MM.1S (cell line): Measurements from ENCODE around the gene SUSD1.

Experiments used
- EZH2phosphoT487 ChIP-seq: fragments of 300-600 bp; sonication (generic); IDR thresholded peaks from 2 replicates; pipeline ENCODE4 v1.6.1; 2018; ENCODE audit warnings: antibody characterized with exemption, low read length
- TF ChIP-seq, protein P1 (sequence below): fragments of 300-600 bp; sonication (generic); IDR thresholded peaks from 2 replicates; pipeline ENCODE4 v1.5.1; 2016; ENCODE audit warnings: antibody characterized with exemption, low read length, mixed read lengths

DNA sequence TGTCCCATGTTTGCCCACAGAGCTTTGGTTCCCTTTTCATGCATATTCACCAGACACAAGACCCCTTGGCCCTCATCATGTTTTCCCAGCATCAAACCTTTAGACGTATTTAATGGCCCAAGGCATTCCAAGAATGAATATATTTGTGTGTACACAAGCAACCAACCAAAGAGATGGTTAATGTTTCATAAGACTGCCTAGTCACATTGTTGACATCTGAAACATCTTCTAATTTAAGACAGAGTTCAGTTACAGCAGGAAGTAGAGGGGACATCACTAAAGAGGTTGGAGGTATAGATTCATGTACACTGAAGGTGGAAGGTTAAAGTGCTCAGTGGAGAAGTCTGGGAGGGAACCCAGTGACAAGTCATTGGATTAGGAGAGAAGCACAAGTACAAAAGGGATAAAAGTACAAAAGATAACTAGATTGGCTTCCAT, 49.1 kb downstream of the SUSD1 start:
- no peak for TF ChIP-seq EZH2phosphoT487
- TF ChIP-seq, protein P1, sequence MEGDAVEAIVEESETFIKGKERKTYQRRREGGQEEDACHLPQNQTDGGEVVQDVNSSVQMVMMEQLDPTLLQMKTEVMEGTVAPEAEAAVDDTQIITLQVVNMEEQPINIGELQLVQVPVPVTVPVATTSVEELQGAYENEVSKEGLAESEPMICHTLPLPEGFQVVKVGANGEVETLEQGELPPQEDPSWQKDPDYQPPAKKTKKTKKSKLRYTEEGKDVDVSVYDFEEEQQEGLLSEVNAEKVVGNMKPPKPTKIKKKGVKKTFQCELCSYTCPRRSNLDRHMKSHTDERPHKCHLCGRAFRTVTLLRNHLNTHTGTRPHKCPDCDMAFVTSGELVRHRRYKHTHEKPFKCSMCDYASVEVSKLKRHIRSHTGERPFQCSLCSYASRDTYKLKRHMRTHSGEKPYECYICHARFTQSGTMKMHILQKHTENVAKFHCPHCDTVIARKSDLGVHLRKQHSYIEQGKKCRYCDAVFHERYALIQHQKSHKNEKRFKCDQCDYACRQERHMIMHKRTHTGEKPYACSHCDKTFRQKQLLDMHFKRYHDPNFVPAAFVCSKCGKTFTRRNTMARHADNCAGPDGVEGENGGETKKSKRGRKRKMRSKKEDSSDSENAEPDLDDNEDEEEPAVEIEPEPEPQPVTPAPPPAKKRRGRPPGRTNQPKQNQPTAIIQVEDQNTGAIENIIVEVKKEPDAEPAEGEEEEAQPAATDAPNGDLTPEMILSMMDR: no peak
